K562 (cell line): ENCODE data around the gene RBMS3. TPM values are rescaled to one million over a fixed set of nuclear protein-coding genes. Genes with fewer than 3 reads are reported as not detected.

Source experiments
- ATAC-seq: fragments of 200-7000 bp; cut with Tn5 transposase; 3 replicates; pipeline ENCODE4 v1.9.1; 2020; ENCODE audit warnings: moderate library complexity
- BruUV-seq: library from RNA; stranded (reverse); fragments of 400-500 nt; replicated peaks from 2 replicates; lab custom pipeline; 2021; lab: Mats Ljungman, UMichigan
- CTCF ChIA-PET: fragments of 300-600 bp; formaldehyde crosslinking; extraction: SDS; loops from one replicate; lab custom pipeline; 2021; ENCODE audit warnings: low intra/inter-chr PET ratio; lab: Yijun Ruan, JAX
- POLR2A ChIA-PET: fragments of 300-600, 350-650 bp; sonication (Branson Sonifier 250); formaldehyde crosslinking; extraction: SDS; loops from one replicate; lab custom pipeline; 2021; ENCODE audit warnings: antibody characterized with exemption, inconsistent platforms; lab: Yijun Ruan, JAX
- DNase-seq, 4 experiments: peaks; one replicate each; pipeline versions ENCODE4 v3.0.0 to v3.0.0-alpha.2; 2011 to 2018; ENCODE audit warnings: low spot score in 3 of 4, mixed read lengths in 3 of 4; ENCODE audit errors: extremely low read depth in 1 of 4
- FAIRE-seq: peaks from 2 replicates; lab custom pipeline; 2011; peaks lifted over from hg19 to GRCh38; lab: Jason Lieb, UNC
- H2AFZ ChIP-seq: 2 replicates; pipeline ENCODE4 v1.6.0; 2011; ENCODE audit warnings: low read depth, low read length, control low read depth, inconsistent platforms
- H3K27ac ChIP-seq: fragments of 200-600 bp; 3 replicates; pipeline ENCODE4 v1.8.0; 2011; ENCODE audit warnings: low read depth, mild to moderate bottlenecking, control low read depth, inconsistent platforms, low read length, moderate library complexity, mixed read lengths; ENCODE audit errors: extremely low read depth
- H3K27me3 ChIP-seq, 2 experiments: fragments of 300-600 bp in 1 of 2; 2 replicates in 1 of 2; 3 replicates in 1 of 2; pipeline versions ENCODE4 v1.6.0 to v1.8.0; 2011; ENCODE audit warnings: inconsistent platforms in 2 of 2, low read length in 2 of 2, mild to moderate bottlenecking in 1 of 2, mixed read lengths in 1 of 2, moderate library complexity in 1 of 2; ENCODE audit not compliant: control insufficient read depth in 2 of 2, insufficient read depth in 2 of 2
- H3K36me3 ChIP-seq: fragments of 300-600 bp; 3 replicates; pipeline ENCODE4 v1.8.0; 2011; ENCODE audit warnings: mild to moderate bottlenecking, low read length, inconsistent platforms; ENCODE audit not compliant: control insufficient read depth, insufficient read depth
- H3K4me1 ChIP-seq, 2 experiments: fragments of 200-600 bp in 1 of 2; replicated peaks in 1 of 2; 2 replicates in 1 of 2; 3 replicates in 1 of 2; pipeline versions ENCODE4 v1.5.1 to v1.8.0; 2011; ENCODE audit warnings: inconsistent platforms in 2 of 2, low read length in 2 of 2, mild to moderate bottlenecking in 1 of 2, mixed read lengths in 1 of 2, moderate library complexity in 1 of 2; ENCODE audit not compliant: control insufficient read depth in 2 of 2, insufficient read depth in 2 of 2
- H3K4me2 ChIP-seq: 2 replicates; pipeline ENCODE4 v1.6.1; 2011; ENCODE audit warnings: low read length, control low read depth, inconsistent platforms, mixed read lengths; ENCODE audit not compliant: insufficient read depth
- H3K4me3 ChIP-seq: fragments of 200-600 bp; sonication (generic), shearing (Covaris generic); 2 replicates; pipeline ENCODE4 v1.5.1; 2016; ENCODE audit warnings: control low read depth, inconsistent platforms
- H3K79me2 ChIP-seq: fragments of 200-600 bp; 3 replicates; pipeline ENCODE4 v1.8.0; 2011; ENCODE audit warnings: low read length, inconsistent platforms; ENCODE audit not compliant: control insufficient read depth, insufficient read depth
- H3K9ac ChIP-seq, 2 experiments: 2 replicates each; pipeline versions ENCODE4 v1.6.0 to v1.6.1; 2011; ENCODE audit warnings: low read depth in 2 of 2, low read length in 2 of 2, control low read depth in 1 of 2, inconsistent platforms in 1 of 2, mild to moderate bottlenecking in 1 of 2, mixed read lengths in 1 of 2; ENCODE audit not compliant: insufficient read depth in 1 of 2
- H3K9me1 ChIP-seq: one replicate; pipeline ENCODE4 v1.6.0; 2011; ENCODE audit warnings: inconsistent platforms, mild to moderate bottlenecking, low read length, moderate library complexity; ENCODE audit not compliant: control insufficient read depth, insufficient read depth
- H3K9me3 ChIP-seq: replicated peaks from 2 replicates; pipeline ENCODE4 v1.5.1; 2011; ENCODE audit warnings: low read depth, low read length, inconsistent platforms; ENCODE audit not compliant: control insufficient read depth, insufficient read depth
- H4K20me1 ChIP-seq: replicated peaks from 2 replicates; pipeline ENCODE4 v1.6.1; 2011; ENCODE audit warnings: low read length, inconsistent platforms, mixed read lengths; ENCODE audit not compliant: control insufficient read depth, insufficient read depth
- EP300 ChIP-seq: IDR thresholded peaks from 2 replicates; pipeline ENCODE4 v1.6.1; 2012; ENCODE audit warnings: low read length, improper control_type of control experiment
- HDAC1 ChIP-seq, 2 experiments: fragments of 450-650 bp; IDR thresholded peaks; 2 replicates each; pipeline ENCODE4 v1.6.1; 2016 to 2017; ENCODE audit warnings: inconsistent platforms in 1 of 2, mild to moderate bottlenecking in 1 of 2, moderate library complexity in 1 of 2
- HMG20B ChIP-seq: fragments of 250-450 bp; sonication (Bioruptor Pico); IDR thresholded peaks from 2 replicates; pipeline ENCODE4 v1.5.0; 2021; ENCODE audit warnings: mild to moderate bottlenecking
- MTF1 ChIP-seq: fragments of 250-450 bp; sonication (Bioruptor Pico); IDR thresholded peaks from 2 replicates; pipeline ENCODE4 v1.9.0; 2021; ENCODE audit warnings: moderate library complexity, mild to moderate bottlenecking, inconsistent platforms, borderline replicate concordance
- NBN ChIP-seq: fragments of 450-650 bp; IDR thresholded peaks from 2 replicates; pipeline ENCODE4 v1.6.1; 2016; ENCODE audit warnings: low read depth, mild to moderate bottlenecking
- NCOA1 ChIP-seq: fragments of 450-650 bp; IDR thresholded peaks from 2 replicates; pipeline ENCODE4 v1.6.1; 2016; ENCODE audit warnings: low read depth
- NFE2L1 ChIP-seq: fragments of 450-650 bp; IDR thresholded peaks from 2 replicates; pipeline ENCODE4 v1.6.1; 2016; ENCODE audit warnings: missing genetic modification characterization, low read depth, mild to moderate bottlenecking, missing compliant biosample characterization, moderate library complexity, borderline replicate concordance
- PML ChIP-seq: IDR thresholded peaks from 2 replicates; pipeline ENCODE4 v1.6.1; 2012; ENCODE audit warnings: low read length, inconsistent platforms
- RUNX1 ChIP-seq: sonication (generic); IDR thresholded peaks from 2 replicates; pipeline ENCODE4 v1.6.1; 2016; ENCODE audit warnings: antibody characterized with exemption, low read depth
- SETDB1 ChIP-seq: IDR thresholded peaks from one replicate; pipeline ENCODE4 v1.6.1; 2012; ENCODE audit warnings: low read length, control low read depth, inconsistent platforms
- SRSF9 ChIP-seq: fragments of 200-400 bp; formaldehyde crosslinking; IDR thresholded peaks from 2 replicates; pipeline ENCODE4 v1.6.1; 2017; ENCODE audit warnings: low read depth, low read length, borderline replicate concordance
- YY1 ChIP-seq, 3 experiments: IDR thresholded peaks; 2 replicates each; pipeline ENCODE4 v1.6.1; 2011; ENCODE audit warnings: low read length in 2 of 3, mild to moderate bottlenecking in 2 of 3, moderate library complexity in 2 of 3, borderline replicate concordance in 1 of 3, control low read depth in 1 of 3, low read depth in 1 of 3; ENCODE audit not compliant: insufficient read depth in 3 of 3, insufficient replicate concordance in 2 of 3, control insufficient read depth in 1 of 3, insufficient read length in 1 of 3; ENCODE audit errors: extremely low read depth in 1 of 3
- ZNF197 ChIP-seq: fragments of 200-800 bp; sonication (Bioruptor generic); IDR thresholded peaks from 2 replicates; pipeline ENCODE4 v1.6.1; 2016; ENCODE audit warnings: low read depth, missing genetic modification characterization, missing compliant biosample characterization
- ZNF551 ChIP-seq: fragments of 250-450 bp; sonication (Bioruptor Pico); IDR thresholded peaks from 2 replicates; pipeline ENCODE4 v1.5.0; 2021; ENCODE audit warnings: mild to moderate bottlenecking, moderate library complexity
- WGBS: fragments of 100-300 bp; shearing (Covaris generic); methylation state at CpG from one replicate; pipeline ENCODE4 v1.1.6; 2016; ENCODE audit warnings: low coverage, mixed read lengths; ENCODE audit not compliant: insufficient coverage; ENCODE audit errors: missing lambda C conversion rate; 5-methylcytosine and 5-hydroxymethylcytosine counted together
- in situ Hi-C: fragments of 300-500 bp; cut with MboI; formaldehyde crosslinking; loops from 4 replicates; pipeline ENCODE4 v1.15.0; 2018; ENCODE audit warnings: inconsistent platforms, mixed read lengths
- intact Hi-C: fragments of 100-400 bp; cut with micrococcal nuclease; formaldehyde crosslinking; loops from 2 replicates; pipeline ENCODE4 v1.14.2; 2022
- polyA plus RNA-seq, 8 experiments: library from polyadenylated mRNA; depleted of rRNA in 4 of 8; stranded (reverse) in 5 of 8; unstranded in 3 of 8; fragments of >200 nt; fragmentation: Nextera tagmentation in 2 of 8; fragmentation: Illumina TruSeq in 1 of 8; extraction: Ambion mirVana in 2 of 8; extraction: Trizol in 1 of 8; gene quantifications; 2 replicates each; pipeline versions ENCODE4 v1.2.1 to v1.2.3, GENCODE V29; 2011 to 2014; ENCODE audit warnings: inconsistent platforms in 1 of 8, missing spikeins in 1 of 8
- total RNA-seq, 7 experiments: library from RNA; depleted of rRNA in 6 of 7; stranded (reverse); fragments of >200 nt in 6 of 7; fragmentation: Illumina TruSeq in 2 of 7; extraction: Trizol in 2 of 7; gene quantifications; 2 replicates each; pipeline versions ENCODE4 v1.2.1 to v1.2.3, GENCODE V29; 2011 to 2021; ENCODE audit warnings: low replicate concordance in 1 of 7
- TF ChIP-seq, protein P1 (sequence below): IDR thresholded peaks from 2 replicates; pipeline ENCODE4 v1.6.1; 2011; ENCODE audit not compliant: insufficient read length; ENCODE audit errors: extremely low read depth
- TF ChIP-seq, protein P2 (sequence below): fragments of 450-650 bp; formaldehyde crosslinking; IDR thresholded peaks from 2 replicates; pipeline ENCODE4 v1.4.0; 2022; ENCODE audit warnings: mild to moderate bottlenecking, moderate library complexity
- TF ChIP-seq, protein P3 (sequence below): IDR thresholded peaks from 2 replicates; pipeline ENCODE4 v1.6.1; 2014; ENCODE audit warnings: antibody characterized with exemption
- TF ChIP-seq, protein P4 (sequence below): fragments of 450-650 bp; formaldehyde crosslinking; IDR thresholded peaks from 2 replicates; pipeline ENCODE4 v1.4.0; 2022; ENCODE audit warnings: missing genetic modification characterization
- TF ChIP-seq, protein P5 (sequence below): fragments of 250-450 bp; sonication (Bioruptor Pico); IDR thresholded peaks from 2 replicates; pipeline ENCODE4 v1.8.0; 2022; ENCODE audit warnings: moderate library complexity, mild to moderate bottlenecking, inconsistent platforms

Gene RBMS3
- total and polyA plus RNA-seq, 9 of the 15 experiments (the other 6 are each of a cell fraction or from before 2014, with no cell fraction given): 0.20 TPM; not detected in 8

DNA sequence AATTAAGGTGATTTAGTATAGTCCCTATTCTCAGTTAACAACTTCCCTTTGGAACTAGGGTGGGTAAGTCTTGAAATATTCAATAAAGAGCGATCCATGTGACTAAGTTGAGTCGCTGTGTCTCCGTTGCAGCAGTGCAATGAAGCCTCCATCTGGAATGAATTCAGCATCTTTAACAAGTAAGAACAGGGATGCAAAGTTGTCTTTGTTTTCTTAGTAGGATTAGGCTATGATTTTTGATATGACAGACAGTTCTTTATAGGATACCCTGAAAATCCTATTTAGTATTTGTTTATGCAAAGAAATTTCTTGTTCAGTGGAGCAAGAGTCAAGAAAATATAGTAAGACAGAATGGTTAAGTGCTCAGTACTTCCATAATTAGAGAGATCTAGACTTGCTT, 52.7 kb downstream of the RBMS3 start:
- Histone ChIP-seq H3K27ac (no peak overlapping the region), H3K4me1 (no peaks in the 10 kb centered on the region), H3K79me2 (no peaks in the 10 kb centered on the region), H3K27me3 (no peaks in the 10 kb centered on the region), H3K9me1 (no peaks in the 10 kb centered on the region), H3K36me3 (no peaks in the 10 kb centered on the region), H3K4me2 (no peak overlapping the region), H3K9ac (no peak overlapping the region), H3K4me3 (no peak overlapping the region), H4K20me1 (no peaks in the 10 kb centered on the region), H2AFZ (no peak overlapping the region), H3K9me3 (no peaks in the 10 kb centered on the region; the same call in 1 of the 2 replicates)
- in situ Hi-C loops (no loop called here), intact Hi-C loops (no loop called here)
- POLR2A ChIA-PET: no interaction called here
- ATAC-seq: no peak
- no peak for DNase-seq
- CTCF ChIA-PET: no interaction called here
- no peak for FAIRE-seq
- WGBS: 3% methylated on average over 3 of the region's 3 CpGs
- BruUV-seq: no TSS peak
- TF ChIP-seq, protein P1, sequence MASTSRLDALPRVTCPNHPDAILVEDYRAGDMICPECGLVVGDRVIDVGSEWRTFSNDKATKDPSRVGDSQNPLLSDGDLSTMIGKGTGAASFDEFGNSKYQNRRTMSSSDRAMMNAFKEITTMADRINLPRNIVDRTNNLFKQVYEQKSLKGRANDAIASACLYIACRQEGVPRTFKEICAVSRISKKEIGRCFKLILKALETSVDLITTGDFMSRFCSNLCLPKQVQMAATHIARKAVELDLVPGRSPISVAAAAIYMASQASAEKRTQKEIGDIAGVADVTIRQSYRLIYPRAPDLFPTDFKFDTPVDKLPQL: no peak
- TF ChIP-seq PML (no peak), HDAC1 (IDR thresholded peaks at IDR 0.05) (no peak), ZNF551 (CRISPR knock-in tag) (no peak), RUNX1 (no peak), ZNF197 (CRISPR knock-in tag) (no peak), SETDB1 (no peak), EP300 (no peak), SRSF9 (no peak), YY1 (IDR thresholded peaks at IDR 0.05; ENCODE audit: borderline replicate concordance in 1 of 3, control insufficient read depth in 1 of 3, extremely low read depth in 1 of 3, insufficient read depth in 3 of 3, insufficient read length in 1 of 3, insufficient replicate concordance in 2 of 3, low read depth in 1 of 3, low read length in 2 of 3) (no peak), NCOA1 (no peak), MTF1 (CRISPR knock-in tag) (no peak), NBN (no peak), NFE2L1 (tag) (no peak), HMG20B (no peak)
- TF ChIP-seq, protein P2, sequence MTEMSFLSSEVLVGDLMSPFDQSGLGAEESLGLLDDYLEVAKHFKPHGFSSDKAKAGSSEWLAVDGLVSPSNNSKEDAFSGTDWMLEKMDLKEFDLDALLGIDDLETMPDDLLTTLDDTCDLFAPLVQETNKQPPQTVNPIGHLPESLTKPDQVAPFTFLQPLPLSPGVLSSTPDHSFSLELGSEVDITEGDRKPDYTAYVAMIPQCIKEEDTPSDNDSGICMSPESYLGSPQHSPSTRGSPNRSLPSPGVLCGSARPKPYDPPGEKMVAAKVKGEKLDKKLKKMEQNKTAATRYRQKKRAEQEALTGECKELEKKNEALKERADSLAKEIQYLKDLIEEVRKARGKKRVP (CRISPR knock-in tag): no peak
- TF ChIP-seq, protein P3, sequence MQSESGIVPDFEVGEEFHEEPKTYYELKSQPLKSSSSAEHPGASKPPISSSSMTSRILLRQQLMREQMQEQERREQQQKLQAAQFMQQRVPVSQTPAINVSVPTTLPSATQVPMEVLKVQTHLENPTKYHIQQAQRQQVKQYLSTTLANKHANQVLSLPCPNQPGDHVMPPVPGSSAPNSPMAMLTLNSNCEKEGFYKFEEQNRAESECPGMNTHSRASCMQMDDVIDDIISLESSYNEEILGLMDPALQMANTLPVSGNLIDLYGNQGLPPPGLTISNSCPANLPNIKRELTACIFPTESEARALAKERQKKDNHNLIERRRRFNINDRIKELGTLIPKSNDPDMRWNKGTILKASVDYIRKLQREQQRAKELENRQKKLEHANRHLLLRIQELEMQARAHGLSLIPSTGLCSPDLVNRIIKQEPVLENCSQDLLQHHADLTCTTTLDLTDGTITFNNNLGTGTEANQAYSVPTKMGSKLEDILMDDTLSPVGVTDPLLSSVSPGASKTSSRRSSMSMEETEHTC: no peak
- TF ChIP-seq, protein P4, sequence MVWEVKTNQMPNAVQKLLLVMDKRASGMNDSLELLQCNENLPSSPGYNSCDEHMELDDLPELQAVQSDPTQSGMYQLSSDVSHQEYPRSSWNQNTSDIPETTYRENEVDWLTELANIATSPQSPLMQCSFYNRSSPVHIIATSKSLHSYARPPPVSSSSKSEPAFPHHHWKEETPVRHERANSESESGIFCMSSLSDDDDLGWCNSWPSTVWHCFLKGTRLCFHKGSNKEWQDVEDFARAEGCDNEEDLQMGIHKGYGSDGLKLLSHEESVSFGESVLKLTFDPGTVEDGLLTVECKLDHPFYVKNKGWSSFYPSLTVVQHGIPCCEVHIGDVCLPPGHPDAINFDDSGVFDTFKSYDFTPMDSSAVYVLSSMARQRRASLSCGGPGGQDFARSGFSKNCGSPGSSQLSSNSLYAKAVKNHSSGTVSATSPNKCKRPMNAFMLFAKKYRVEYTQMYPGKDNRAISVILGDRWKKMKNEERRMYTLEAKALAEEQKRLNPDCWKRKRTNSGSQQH (CRISPR knock-in tag): no peak
- TF ChIP-seq, protein P5, sequence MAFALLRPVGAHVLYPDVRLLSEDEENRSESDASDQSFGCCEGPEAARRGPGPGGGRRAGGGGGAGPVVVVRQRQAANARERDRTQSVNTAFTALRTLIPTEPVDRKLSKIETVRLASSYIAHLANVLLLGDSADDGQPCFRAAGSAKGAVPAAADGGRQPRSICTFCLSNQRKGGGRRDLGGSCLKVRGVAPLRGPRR: no peak
